Fibroblast of skin of back (primary cell): Measurements from ENCODE around the gene FARS2.
A peak's percentile ranks its signal among the peaks of the same experiment; 100 is the strongest.
"Not testable (repeated sequence)": the region's sequence is repeated elsewhere in the genome, so short reads cannot be mapped to it uniquely, and the experiment has no call there.

Experiments
- DNase-seq: peaks from one replicate; pipeline ENCODE4 v3.0.0-alpha.2; 2013

Gene FARS2

GRCh38 chr6:5673019-5673790 is 411.9 kb downstream of the FARS2 start:
- no peak for DNase-seq

- DNase-seq = no peak
Observed at GRCh38 chr6:5674141-5674540, 412.8 kb downstream of the FARS2 start.

GRCh38 chr6:5674721-5675120 is 413.4 kb downstream of the FARS2 start:
- no peak for DNase-seq

GRCh38 chr6:5676701-5677100 is 415.4 kb downstream of the FARS2 start:
- DNase-seq = no peak

DNA sequence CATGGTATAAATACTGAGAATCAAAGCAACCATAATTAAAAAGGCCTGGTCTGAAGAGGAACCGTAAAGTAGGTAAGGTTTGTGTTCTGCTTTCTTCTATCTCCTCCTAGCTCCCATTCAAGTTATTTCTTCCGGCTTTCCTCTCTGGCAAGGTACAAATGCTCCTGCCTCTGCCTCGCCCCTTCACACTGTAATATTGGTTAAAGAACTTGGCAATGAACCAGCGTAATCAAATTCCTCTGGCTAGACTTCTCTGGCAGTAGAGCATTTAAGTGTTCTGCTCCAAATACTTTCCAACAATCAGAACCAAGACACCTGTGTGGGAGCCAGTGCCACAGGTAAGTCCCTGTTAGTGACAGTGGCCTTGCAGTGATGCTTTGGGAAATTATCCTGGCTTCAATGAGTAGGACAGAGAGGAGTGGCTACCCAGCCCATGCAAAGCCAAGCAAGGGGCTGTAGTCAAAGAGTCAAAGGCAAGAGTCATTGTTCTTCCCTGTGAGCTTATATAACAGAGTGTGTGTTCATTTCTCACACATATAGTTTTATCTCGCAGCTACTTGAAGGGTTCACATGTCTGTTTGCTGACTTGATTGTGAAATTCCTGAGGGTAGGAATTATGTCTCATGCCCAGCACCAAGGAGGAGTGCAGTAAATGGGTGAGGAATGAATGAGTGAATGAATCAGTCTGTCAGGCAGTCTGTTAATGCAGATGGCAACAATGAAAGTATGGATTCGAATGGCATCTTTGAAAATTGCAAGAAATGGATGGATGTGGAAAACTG is 416.1 kb downstream of the FARS2 start:
- DNase-seq = peak; percentile 34

- no peak for DNase-seq
Observed at GRCh38 chr6:5679270-5679669, 418.0 kb downstream of the FARS2 start.

GRCh38 chr6:5679691-5680090 is 418.4 kb downstream of the FARS2 start:
- DNase-seq = no peak

- DNase-seq = no peak
Observed at GRCh38 chr6:5680095-5680494, 418.8 kb downstream of the FARS2 start.

DNA sequence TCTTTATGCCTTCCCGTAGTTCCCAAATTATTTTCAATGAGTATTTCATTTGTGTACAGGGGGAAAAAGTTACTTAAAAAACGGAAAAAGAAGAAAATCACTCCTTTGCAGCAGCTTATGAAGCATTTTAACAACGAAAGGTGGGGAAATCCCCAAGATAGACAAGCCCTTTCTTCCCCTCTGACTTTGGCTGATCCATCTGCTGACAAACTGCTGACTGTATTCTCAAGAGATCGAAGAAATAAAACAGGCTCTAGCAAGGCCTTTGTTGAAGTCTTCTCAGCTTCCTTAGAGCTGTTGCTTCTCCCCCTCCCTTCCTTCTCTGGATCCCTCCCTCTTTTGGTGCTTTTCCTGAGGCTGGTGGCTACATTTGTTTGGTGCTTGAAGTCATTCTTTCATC is 420.2 kb downstream of the FARS2 start:
- no peak for DNase-seq

- DNase-seq = no peak
Observed at GRCh38 chr6:5682530-5682929, 421.2 kb downstream of the FARS2 start.

GRCh38 chr6:5683747-5684146 is 422.4 kb downstream of the FARS2 start:
- DNase-seq = not testable (repeated sequence)

DNA sequence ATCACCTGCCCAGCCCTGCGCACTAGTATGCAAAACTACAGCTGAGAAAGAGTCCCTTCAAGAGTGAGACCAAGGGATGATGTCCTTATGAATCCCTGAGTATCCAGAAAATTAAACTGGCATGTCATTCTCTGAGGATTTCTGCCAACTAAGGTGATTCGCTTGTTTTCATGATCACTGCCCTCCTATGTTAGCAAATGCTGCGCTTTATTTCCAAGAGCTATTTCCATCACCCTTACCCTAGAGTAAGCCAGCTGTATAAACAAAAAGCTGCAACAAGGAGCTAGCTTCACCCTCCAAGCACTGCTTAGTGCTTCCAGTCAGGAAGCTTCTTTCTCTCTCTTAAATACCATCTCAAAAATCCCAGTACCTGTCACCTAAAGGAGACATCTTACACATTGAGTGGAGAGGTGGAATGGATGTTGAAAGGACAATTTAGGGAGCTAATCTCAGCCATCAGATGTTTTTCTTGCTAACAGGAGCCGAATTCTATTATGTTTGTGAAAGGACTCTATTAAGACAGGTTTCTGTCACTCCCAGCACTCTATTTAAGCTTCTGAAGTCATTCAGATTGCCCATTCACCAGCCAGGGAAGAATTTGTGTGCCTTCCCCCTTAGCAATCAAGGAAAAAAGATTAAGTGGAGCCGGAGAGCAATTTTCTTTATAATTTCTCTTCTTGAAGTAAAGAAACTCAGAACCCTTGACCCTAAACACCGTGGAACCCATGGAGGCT is 423.2 kb downstream of the FARS2 start:
- peak; percentile 37 for DNase-seq

DNA sequence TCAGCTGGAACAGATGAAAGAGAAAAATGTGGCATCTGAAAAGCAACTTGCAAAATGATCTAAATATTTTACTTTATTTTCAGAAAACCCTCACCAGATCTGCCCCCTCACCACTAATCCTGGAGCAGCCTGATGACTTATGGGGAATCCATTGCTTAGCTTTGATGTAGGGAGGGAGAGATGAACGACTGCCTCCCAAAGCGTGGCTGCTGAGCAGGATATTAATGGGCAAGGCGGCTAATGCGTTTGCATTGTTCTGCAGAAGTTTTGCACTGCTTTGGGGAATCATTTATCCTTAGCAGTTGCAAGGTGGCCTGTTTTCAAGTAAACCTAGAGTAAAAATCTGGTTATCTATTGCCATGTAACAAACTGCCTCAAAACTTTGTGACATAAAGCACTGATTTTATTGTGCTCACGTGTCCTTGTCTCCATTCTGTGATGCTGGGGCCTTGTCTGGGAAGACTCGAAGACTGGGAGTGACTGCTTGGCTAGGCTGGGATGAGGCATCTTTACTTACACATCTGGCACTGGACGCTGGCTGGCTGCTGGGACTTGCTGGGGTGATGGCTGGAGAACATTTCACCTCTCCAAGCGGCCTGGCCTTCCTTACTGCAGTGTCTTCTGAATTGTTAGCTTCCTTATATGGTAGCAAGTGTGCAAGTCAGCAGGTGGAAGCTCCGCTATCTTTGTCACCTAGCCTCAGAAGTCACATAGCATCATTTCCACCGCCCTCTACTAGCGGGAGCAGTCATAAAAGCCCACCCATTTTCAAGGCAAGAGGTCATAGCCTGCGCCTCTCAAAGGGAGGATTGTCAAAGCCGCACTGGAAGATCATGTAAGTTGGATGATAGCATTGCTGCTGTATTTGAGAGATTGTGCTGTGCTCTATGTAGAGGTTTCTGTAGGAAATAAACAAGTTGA is 432.2 kb downstream of the FARS2 start:
- DNase-seq = no peak

- peak; percentile 92 for DNase-seq
Observed at GRCh38 chr6:5695260-5696245, 434.2 kb downstream of the FARS2 start.

DNA sequence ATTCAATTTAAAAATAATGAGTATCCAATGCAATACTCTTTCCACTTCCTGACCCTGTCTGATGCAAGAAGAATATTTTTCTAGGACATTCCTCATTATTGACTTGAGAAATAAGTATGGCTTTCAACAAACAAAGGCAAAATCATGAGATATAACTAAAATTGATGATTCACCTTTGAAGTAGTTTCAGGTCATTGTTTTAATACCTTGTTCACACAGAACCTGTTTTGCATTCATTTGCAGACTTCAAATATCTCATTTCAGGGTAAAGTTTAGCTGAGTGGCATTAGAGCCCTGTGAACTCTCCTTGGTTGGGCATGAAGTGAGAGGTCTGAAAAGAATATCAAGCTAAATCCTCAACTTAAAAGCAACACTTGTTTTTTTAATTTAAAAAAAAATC is 436.2 kb downstream of the FARS2 start:
- no peak for DNase-seq

DNA sequence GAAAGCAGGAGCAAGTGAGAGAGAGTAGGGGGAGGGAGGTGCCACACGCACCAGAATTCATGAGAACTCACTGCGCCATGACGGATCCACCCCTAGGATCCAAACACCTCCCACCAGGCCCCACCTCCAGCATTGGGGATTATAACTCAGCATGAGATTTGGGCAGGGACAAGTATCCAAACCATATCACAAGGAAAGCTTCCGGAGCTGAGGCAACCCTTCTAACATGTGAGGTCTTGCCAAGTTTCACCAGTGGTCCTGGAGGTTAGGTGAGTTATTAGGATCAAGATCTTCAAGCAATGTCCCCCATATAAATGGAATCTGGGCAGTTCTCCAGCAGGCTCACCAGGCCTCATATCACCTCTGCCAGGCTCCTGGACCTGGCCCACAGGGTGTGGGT is 437.0 kb downstream of the FARS2 start:
- no peak for DNase-seq

GRCh38 chr6:5699064-5699463 is 437.8 kb downstream of the FARS2 start:
- not testable (repeated sequence) for DNase-seq

DNA sequence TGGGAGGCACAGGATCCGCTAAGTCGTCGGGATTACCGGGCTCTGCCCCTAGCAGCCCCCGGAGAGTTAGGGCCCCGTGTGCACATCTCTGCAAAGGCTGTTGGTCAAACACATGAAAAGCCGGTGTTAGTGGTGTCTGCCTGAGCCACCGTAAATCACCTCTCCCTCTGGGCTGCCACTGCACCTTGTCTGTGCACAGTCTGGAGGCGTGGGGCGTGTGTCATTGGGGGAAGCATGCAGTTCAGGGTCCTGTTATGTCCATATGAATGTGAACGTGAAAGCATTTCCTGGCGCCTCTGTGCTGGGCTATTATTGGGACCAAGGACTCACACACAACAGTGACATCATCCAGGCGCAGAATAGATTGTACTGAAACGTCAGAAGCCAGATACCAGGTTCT is 439.9 kb downstream of the FARS2 start:
- no peak for DNase-seq

DNA sequence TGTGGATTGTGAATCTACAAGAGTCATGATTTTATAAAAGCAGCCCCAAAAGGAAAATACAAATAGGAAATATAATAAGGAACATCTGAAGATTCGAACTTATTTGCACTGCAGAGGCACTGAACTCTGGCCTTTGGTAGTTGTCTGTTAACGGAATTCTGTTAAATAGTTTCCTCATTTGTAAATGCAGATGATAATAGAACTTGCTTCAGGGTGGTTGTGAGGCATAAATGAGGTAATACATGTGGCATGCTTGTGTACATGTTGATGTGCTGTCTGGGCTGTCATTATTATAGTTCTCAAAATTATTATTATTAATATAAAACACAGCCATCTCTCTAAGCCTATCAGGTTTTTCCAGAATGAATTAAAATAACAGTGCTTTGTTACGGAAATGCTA is 443.4 kb downstream of the FARS2 start:
- DNase-seq = no peak

- DNase-seq = no peak
Observed at GRCh38 chr6:5705252-5705651, 443.9 kb downstream of the FARS2 start.
